MV-4-11 (cell line): ENCODE results near the gene ZSCAN21.

Source experiments
- DNase-seq: peaks from one replicate; lab custom pipeline; 2025; lab: John Stamatoyannopoulos, UW

The ZSCAN21 gene

GRCh38 chr7:100077205-100077604, 27.6 kb downstream of the ZSCAN21 start:
- DNase-seq = no peak

- no peak for DNase-seq
Observed at GRCh38 chr7:100079024-100079560, 29.5 kb downstream of the ZSCAN21 start.

GRCh38 chr7:100080907-100081534, 31.4 kb downstream of the ZSCAN21 start:
- no peak for DNase-seq

GRCh38 chr7:100081535-100082102, 32.0 kb downstream of the ZSCAN21 start, which contains the start of gene ZNF3:
ZNF3 (minus strand) TSS chr7:100081723; CDS start chr7:100077357, 4,366 bp downstream.
- peak; percentile 98 for DNase-seq

- DNase-seq = no peak
Observed at GRCh38 chr7:100082978-100083377, 33.4 kb downstream of the ZSCAN21 start.

GRCh38 chr7:100085515-100085914, 35.9 kb downstream of the ZSCAN21 start:
- DNase-seq = peak; percentile 22

GRCh38 chr7:100087055-100087750, 37.6 kb downstream of the ZSCAN21 start:
- no peak for DNase-seq

GRCh38 chr7:100088095-100088620, 38.6 kb downstream of the ZSCAN21 start:
- no peak for DNase-seq

GRCh38 chr7:100088621-100089457, 39.3 kb downstream of the ZSCAN21 start, which contains the start of gene COPS6:
COPS6 (plus strand) TSS chr7:100088969; CDS start chr7:100088991, 22 bp downstream.
- peak; percentile 49 for DNase-seq

GRCh38 chr7:100089458-100090196, 40.1 kb downstream of the ZSCAN21 start:
- DNase-seq = peak; percentile 44

- DNase-seq = no peak
Observed at GRCh38 chr7:100090527-100091410, 41.2 kb downstream of the ZSCAN21 start.

- no peak for DNase-seq
Observed at GRCh38 chr7:100091411-100092181, 42.0 kb downstream of the ZSCAN21 start.

GRCh38 chr7:100093054-100093453, 43.5 kb downstream of the ZSCAN21 start:
- no peak for DNase-seq

- DNase-seq = no peak
Observed at GRCh38 chr7:100093498-100093897, 43.9 kb downstream of the ZSCAN21 start.

- DNase-seq = no peak
Observed at GRCh38 chr7:100093925-100094486, 44.4 kb downstream of the ZSCAN21 start.

GRCh38 chr7:100095289-100095688, 45.7 kb downstream of the ZSCAN21 start:
- DNase-seq = no peak

- no peak for DNase-seq
Observed at GRCh38 chr7:100095704-100096103, 46.1 kb downstream of the ZSCAN21 start.

GRCh38 chr7:100098913-100099312, 49.3 kb downstream of the ZSCAN21 start:
- no peak for DNase-seq

- peak; percentile 20 for DNase-seq
Observed at GRCh38 chr7:100099452-100099851, 49.9 kb downstream of the ZSCAN21 start.
